ENCODE measurements around the gene CCNA1. TPM values are rescaled to one million over a fixed set of nuclear protein-coding genes. Genes with fewer than 3 reads are reported as not detected.

CCNA1 gene
- total RNA-seq, 1 experiment from 2014 or later, result 1.5 TPM

DNA sequence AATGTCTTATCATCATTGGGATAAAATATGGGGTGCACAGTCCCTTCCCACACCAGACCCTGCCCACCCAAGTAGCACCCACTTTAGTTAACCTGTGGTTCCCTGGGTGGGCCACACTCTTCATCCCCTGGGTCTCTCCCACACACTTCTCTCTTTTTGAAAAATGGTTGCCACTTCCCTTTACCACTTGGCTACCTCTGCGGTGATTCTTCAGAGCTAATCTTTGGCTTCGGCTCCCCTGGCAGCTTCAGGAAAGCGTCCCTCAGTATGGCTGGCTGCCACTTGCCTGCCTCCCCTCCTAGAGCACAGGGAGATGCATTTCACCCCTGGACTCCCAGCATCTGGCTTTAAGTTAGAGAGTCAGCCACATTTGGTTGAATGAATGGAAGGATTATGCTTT is 18.2 kb downstream of the CCNA1 start:
- no peak for DNase-seq (ENCODE audit: extremely low read depth, low read depth)

DNA sequence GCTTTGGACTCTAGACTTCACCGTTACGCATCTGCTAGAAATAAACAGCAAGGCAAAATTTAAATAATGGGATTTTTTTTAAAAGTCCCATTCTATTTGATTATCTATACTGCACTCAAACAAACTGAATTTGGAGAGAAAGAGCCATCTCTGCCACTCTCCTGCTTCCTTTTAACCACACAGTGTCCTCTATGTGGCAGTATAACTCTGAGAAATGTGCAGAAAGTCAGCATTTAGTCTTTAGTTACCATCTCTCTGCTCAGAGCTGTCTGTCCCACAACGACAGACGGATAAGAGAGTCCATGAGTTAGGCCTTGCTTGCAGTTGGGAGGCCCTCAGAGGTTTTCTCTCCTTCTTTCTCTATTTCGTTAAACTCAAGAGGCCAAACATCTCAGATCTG is 21.2 kb downstream of the CCNA1 start:
- DNase-seq (ENCODE audit: extremely low read depth, low read depth), result peak; percentile 13

DNA sequence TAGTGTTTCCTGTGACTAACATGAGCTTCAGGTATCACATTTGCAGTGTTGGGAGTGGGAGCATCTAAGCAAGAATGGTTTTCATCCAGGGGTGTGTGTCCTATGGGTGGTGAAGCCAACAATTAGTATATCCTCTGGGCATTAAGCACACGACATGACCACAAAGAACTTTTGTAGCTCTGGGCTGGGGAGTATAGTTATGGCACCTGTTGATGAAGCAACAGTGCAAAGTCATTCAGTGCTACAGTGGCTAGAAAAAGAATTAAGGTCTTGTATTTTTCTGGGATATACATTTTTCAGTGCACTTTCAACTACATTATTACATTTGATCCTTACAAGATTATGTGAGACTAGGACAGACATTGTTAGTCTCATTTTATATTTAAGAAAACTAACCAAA is 21.8 kb downstream of the CCNA1 start:
- no peak for DNase-seq (ENCODE audit: extremely low read depth, low read depth)

DNA sequence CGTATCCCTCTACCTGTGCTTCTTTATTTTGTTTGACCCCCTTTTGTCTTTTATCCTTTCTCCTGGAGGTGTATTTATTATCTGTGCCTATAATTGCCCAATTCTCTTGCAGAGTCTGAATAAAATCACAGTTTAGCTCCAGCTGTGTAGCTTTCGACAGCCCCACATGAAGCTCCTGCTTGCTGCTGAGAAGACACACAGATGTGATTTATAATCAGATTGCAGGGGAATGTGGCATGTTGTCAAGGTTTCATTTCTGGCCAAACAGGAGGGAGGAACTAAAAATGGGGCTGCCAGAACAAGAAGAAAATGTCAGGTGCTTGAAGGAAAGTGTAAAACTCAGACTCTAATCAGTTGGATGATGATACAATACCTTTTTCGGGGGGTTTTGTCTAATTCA is 22.7 kb downstream of the CCNA1 start:
- DNase-seq (ENCODE audit: extremely low read depth, low read depth), result no peak

DNA sequence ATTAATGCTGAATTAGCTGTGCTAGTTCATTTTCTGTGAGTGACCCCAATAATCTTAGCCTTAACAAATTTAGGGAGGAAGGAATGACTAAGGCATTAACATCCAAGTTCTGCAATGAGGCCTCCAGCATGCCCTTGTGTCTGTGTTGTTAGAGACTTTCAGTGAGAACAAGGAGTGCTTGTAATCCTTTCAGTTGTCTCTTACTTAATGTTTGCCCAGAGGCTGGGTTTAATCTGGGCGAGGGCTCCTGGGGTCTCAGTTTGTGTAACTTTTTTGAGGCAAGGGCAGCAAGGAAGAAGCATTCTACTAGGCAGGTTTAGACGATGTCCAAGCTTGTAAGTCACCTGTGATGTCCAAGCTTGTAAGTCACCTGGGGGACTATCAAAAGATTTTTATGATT is 24.3 kb downstream of the CCNA1 start:
- DNase-seq (ENCODE audit: extremely low read depth, low read depth), result no peak

DNA sequence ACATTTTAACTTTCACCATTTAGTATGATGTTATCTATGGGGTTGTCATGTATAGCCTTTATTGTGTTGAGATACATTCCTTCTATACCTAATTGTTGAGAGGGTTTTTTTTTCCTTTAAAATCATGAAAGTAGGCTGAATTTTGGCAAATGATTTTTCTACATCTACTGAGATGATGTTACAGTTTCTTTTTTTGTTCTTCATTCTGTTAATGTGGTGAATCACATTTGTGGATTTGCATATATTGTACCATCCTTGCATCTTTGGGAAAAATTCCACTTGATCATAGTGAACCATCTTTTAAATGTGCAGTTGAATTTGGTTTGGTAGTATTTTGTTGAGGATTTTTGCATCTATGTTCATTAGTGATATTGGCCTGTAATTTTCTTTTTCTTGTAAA is 29.2 kb downstream of the CCNA1 start:
- no peak for DNase-seq (ENCODE audit: extremely low read depth, low read depth)

DNA sequence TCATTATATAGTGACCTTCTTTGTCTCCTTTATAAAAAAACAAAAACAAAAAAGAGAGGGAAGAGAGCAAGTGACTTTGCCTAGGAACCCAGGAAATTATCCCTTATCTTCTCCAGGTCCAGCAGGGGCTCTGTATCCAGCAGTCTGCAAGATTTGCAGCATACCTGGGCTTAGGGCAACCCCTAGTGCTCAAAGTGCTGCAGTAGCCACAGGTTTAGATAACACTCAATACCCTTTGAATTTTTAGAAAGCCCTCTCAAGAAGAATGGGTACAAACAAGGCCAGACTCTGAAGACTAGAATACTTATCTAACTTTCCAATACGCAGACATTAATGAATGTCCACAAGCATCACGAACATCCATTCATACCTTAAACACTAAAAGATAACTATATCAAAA is 43.2 kb downstream of the CCNA1 start:
- peak; percentile 3 for DNase-seq (ENCODE audit: extremely low read depth, low read depth)

DNA sequence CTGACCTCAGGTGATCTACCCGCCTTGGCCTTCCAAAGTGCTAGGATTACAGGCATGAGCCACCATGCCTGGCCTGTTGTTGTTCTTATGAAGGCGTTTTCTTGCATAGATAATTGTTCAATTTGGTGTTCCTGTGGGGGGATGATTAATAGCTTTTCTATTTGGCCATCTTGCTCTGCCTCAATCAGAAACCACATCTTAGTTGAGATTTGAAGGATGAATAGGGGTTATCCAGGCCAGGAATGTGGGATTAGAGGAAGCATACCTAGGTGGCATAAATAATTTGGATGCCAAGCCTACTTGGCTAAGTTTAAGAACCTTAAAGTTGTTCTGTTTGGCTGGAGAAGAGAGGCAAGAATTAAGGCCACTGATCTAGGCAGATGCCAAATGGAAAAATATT is 44.4 kb downstream of the CCNA1 start:
- no peak for DNase-seq (ENCODE audit: extremely low read depth, low read depth)

DNA sequence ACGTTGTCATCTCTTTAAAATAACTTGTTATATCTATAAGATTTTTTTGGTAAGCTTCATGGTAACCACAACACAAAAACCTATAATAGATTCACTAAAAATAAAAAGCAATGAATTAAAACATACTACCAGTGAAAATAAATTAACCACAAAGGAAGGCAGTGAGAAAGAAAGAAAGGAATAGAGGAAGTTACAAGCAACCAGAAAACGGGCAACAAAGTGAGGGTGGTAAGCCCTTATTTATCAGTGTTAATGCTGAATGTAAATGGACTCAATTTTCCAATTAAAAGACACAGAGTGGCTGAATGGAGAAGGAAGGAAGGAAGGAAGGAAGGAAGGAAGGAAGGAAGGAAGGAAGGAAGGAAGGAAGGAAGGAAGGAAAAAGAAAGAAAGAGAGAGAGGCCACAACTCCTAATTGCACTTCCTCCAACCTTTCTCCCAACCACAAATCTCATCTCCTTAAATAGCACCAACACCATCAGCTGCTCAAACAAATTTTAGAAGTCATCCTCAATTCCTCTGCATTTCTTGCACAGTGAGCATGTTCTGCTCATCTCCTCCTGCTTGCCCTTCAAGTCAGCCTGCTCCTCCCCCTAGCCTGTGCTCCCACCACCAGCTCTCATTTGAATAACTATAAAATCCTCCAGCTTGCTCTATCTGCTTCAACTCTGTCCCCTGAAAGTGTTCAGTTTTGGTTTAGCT is 48.6 kb downstream of the CCNA1 start:
- DNase-seq (ENCODE audit: extremely low read depth, low read depth), result no peak

DNA sequence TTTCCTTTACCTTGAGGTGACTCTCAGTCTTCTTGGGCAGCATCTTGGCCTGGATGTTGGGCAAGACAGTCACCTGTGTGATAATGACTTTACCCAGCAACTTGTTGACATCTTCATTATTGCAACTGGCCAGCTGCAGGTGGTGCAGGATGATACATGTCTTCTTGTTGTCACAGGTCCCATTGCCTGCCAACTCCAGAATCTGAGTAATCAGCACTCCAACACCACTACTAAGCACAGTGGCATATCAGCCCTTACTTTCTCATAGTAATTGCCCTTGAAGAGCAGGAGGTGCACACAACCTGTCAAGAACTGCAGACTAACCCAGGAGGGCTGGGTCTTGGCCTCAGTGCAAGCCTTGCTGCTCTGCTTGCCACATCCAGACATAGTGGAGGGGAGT is 57.8 kb downstream of the CCNA1 start:
- DNase-seq (ENCODE audit: extremely low read depth, low read depth), result no peak

Other genes with a start within 250 kb of the CCNA1 start
- 0.32 and 0.64 TPM in 2 replicates for gene SOHLH2, start 217.9 kb upstream of the CCNA1 start, total RNA-seq (2014; rRNA removed; shearing (Covaris generic))
- 8.0 and 12.2 TPM in 2 replicates for gene CCDC169, start 134.7 kb upstream of the CCNA1 start, total RNA-seq (2014; rRNA removed; shearing (Covaris generic))
- gene SPART, start 86.1 kb upstream of the CCNA1 start, total RNA-seq (2014; rRNA removed; shearing (Covaris generic)), result 63.6 and 78.5 TPM in 2 replicates
- not detected in 2 replicates for gene SERTM1, start 241.5 kb downstream of the CCNA1 start, total RNA-seq (2014; rRNA removed; shearing (Covaris generic))

Measured in NCI-H460 (cell line).